Neural cell (in vitro differentiated cells): ENCODE data around the gene TMCO4. TPM values are rescaled to one million over a fixed set of nuclear protein-coding genes. Genes with fewer than 3 reads are reported as not detected.

Experiments used
- H2AFZ ChIP-seq: fragments of 200-600, 300-800 bp; sonication (generic), shearing (Covaris generic); 2 replicates; pipeline ENCODE4 v1.6.0; 2014; ENCODE audit warnings: low read depth, mild to moderate bottlenecking, antibody characterized with exemption, low read length, moderate library complexity
- H3F3A ChIP-seq: fragments of 200-600 bp; shearing (Covaris generic); 2 replicates; pipeline ENCODE4 v1.6.1; 2016; ENCODE audit warnings: mild to moderate bottlenecking, moderate library complexity, mixed read lengths, antibody characterized with exemption, low read length; ENCODE audit not compliant: insufficient read depth, poor library complexity, severe bottlenecking
- H3K27ac ChIP-seq: fragments of 200-600, 300-800 bp; sonication (generic), shearing (Covaris generic); 2 replicates; pipeline ENCODE4 v1.5.1; 2014; ENCODE audit warnings: mild to moderate bottlenecking, low read length, moderate library complexity
- H3K27me3 ChIP-seq: fragments of 300-800, 200-600 bp; sonication (generic), shearing (Covaris generic); 2 replicates; pipeline ENCODE4 v1.6.0; 2014; ENCODE audit warnings: mild to moderate bottlenecking, low read depth, low read length, moderate library complexity; ENCODE audit not compliant: insufficient read depth
- H3K36me3 ChIP-seq: fragments of 300-800, 200-600 bp; sonication (generic), shearing (Covaris generic); 2 replicates; pipeline ENCODE4 v1.5.1; 2014; ENCODE audit warnings: mild to moderate bottlenecking, antibody characterized with exemption, low read length, moderate library complexity; ENCODE audit not compliant: insufficient read depth
- H3K4me2 ChIP-seq: fragments of 300-800, 200-600 bp; sonication (generic), shearing (Covaris generic); 2 replicates; pipeline ENCODE4 v1.6.0; 2014; ENCODE audit warnings: mild to moderate bottlenecking, low read length
- H3K4me3 ChIP-seq: fragments of 300-800, 200-600 bp; sonication (generic), shearing (Covaris generic); 2 replicates; pipeline ENCODE4 v1.5.1; 2014; ENCODE audit warnings: mild to moderate bottlenecking, low read length, moderate library complexity
- H3K79me2 ChIP-seq: fragments of 200-600 bp; shearing (Covaris generic); replicated peaks from 2 replicates; pipeline ENCODE4 v1.6.0; 2014; ENCODE audit warnings: mild to moderate bottlenecking, low read length, moderate library complexity; ENCODE audit not compliant: insufficient read depth
- H3K9ac ChIP-seq: fragments of 300-800, 200-600 bp; sonication (generic), shearing (Covaris generic); 2 replicates; pipeline ENCODE4 v1.6.1; 2016; ENCODE audit warnings: mild to moderate bottlenecking, low read length, mixed read lengths
- H3K9me2 ChIP-seq: fragments of 200-600 bp; shearing (Covaris generic); 2 replicates; pipeline ENCODE4 v1.6.1; 2016; ENCODE audit warnings: mild to moderate bottlenecking, low read length, mixed read lengths; ENCODE audit not compliant: insufficient read depth
- H3K9me3 ChIP-seq: fragments of 200-600, 300-800 bp; sonication (generic), shearing (Covaris generic); 2 replicates; pipeline ENCODE4 v1.6.1; 2016; ENCODE audit warnings: mild to moderate bottlenecking, mixed run types, low read length, moderate library complexity, mixed read lengths
- H4K20me1 ChIP-seq: fragments of 200-600 bp; shearing (Covaris generic); 2 replicates; pipeline ENCODE4 v1.6.1; 2016; ENCODE audit warnings: mild to moderate bottlenecking, mixed run types; ENCODE audit not compliant: insufficient read depth
- CTCF ChIP-seq: fragments of 450-650 bp; IDR thresholded peaks from 2 replicates; pipeline ENCODE4 v1.5.1; 2014; ENCODE audit warnings: antibody characterized with exemption, mild to moderate bottlenecking, moderate library complexity; ENCODE audit not compliant: poor library complexity, severe bottlenecking
- EP300 ChIP-seq: fragments of 450-650 bp; conservative IDR thresholded peaks from 2 replicates; pipeline ENCODE4 v1.6.1; 2014; ENCODE audit warnings: antibody characterized with exemption, mild to moderate bottlenecking, moderate library complexity; ENCODE audit not compliant: poor library complexity, severe bottlenecking
- EZH2 ChIP-seq: fragments of 200-600, 300-800 bp; shearing (Covaris generic), sonication (generic); IDR thresholded peaks from 2 replicates; pipeline ENCODE4 v1.6.1; 2014; ENCODE audit warnings: antibody characterized with exemption, low read length, borderline replicate concordance, mild to moderate bottlenecking; ENCODE audit not compliant: insufficient read depth, poor library complexity, severe bottlenecking
- MXI1 ChIP-seq: fragments of 450-650 bp; conservative IDR thresholded peaks from 2 replicates; pipeline ENCODE4 v1.6.1; 2014; ENCODE audit warnings: antibody characterized with exemption, mild to moderate bottlenecking; ENCODE audit not compliant: poor library complexity, severe bottlenecking
- POLR2AphosphoS5 ChIP-seq: IDR thresholded peaks from 2 replicates; pipeline ENCODE4 v1.6.1; 2012
- RAD21 ChIP-seq: fragments of 450-650 bp; conservative IDR thresholded peaks from 2 replicates; pipeline ENCODE4 v1.6.1; 2014; ENCODE audit warnings: antibody characterized with exemption, mild to moderate bottlenecking, moderate library complexity
- REST ChIP-seq: IDR thresholded peaks from 2 replicates; pipeline ENCODE4 v1.6.1; 2012; ENCODE audit warnings: borderline replicate concordance
- SMC3 ChIP-seq: fragments of 450-650 bp; conservative IDR thresholded peaks from 2 replicates; pipeline ENCODE4 v1.6.1; 2014; ENCODE audit warnings: antibody characterized with exemption, mild to moderate bottlenecking, moderate library complexity; ENCODE audit not compliant: poor library complexity
- TAF1 ChIP-seq: IDR thresholded peaks from 2 replicates; pipeline ENCODE4 v1.6.1; 2012; ENCODE audit warnings: low read depth
- polyA plus RNA-seq: library from polyadenylated mRNA; depleted of rRNA; stranded (reverse); fragments of >200 nt; gene quantifications from 2 replicates; pipeline ENCODE4 v1.2.3, GENCODE V29; 2014

TMCO4 gene
- polyA plus RNA-seq, 1 donor from 2014 or later, result not detected

GRCh38 chr1:19814244-19814661 lies 14.5 kb upstream of the TMCO4 start:
- H3K9me2 ChIP-seq, result no peaks in the 10 kb centered on the region
- no peaks in the 10 kb centered on the region for H3K36me3 ChIP-seq
- H4K20me1 ChIP-seq, result no peaks in the 10 kb centered on the region
- H3K9ac ChIP-seq, result no peak overlapping the region
- TF ChIP-seq MXI1, result no peak
- TF ChIP-seq EZH2, result no peak
- no peak for TF ChIP-seq RAD21
- no peak for TF ChIP-seq CTCF
- H3K79me2 ChIP-seq, result no peaks in the 10 kb centered on the region
- no peak overlapping the region for H3K4me2 ChIP-seq
- H3F3A ChIP-seq, result no peaks in the 10 kb centered on the region
- H3K27me3 ChIP-seq, result no peaks in the 10 kb centered on the region
- no peak overlapping the region for H3K4me3 ChIP-seq
- no peak overlapping the region for H2AFZ ChIP-seq
- no peaks in the 10 kb centered on the region for H3K9me3 ChIP-seq
- H3K27ac ChIP-seq, result no peak overlapping the region

- Histone ChIP-seq H3K27me3 (no peaks in the 10 kb centered on the region), H3F3A (no peaks in the 10 kb centered on the region), H3K79me2 (no peaks in the 10 kb centered on the region), H3K4me3 (no peak overlapping the region), H3K4me2 (no peak overlapping the region), H3K9me3 (no peaks in the 10 kb centered on the region), H3K9ac (no peak overlapping the region), H3K27ac (no peak overlapping the region), H2AFZ (no peak overlapping the region), H3K9me2 (no peaks in the 10 kb centered on the region), H4K20me1 (no peaks in the 10 kb centered on the region), H3K36me3 (no peaks in the 10 kb centered on the region)
- TF ChIP-seq POLR2AphosphoS5 (no peak), MXI1 (no peak), REST (no peak), TAF1 (no peak)
Measured at GRCh38 chr1:19813643-19813960, 13.9 kb upstream of the TMCO4 start.

GRCh38 chr1:19812875-19813642 lies 13.3 kb upstream of the TMCO4 start:
- no peak overlapping the region for H3K9ac ChIP-seq
- no peak overlapping the region for H3K27ac ChIP-seq
- TF ChIP-seq EZH2, result no peak
- TF ChIP-seq POLR2AphosphoS5, result no peak
- TF ChIP-seq REST, result no peak
- no peak for TF ChIP-seq EP300
- no peak for TF ChIP-seq TAF1
- no peak for TF ChIP-seq CTCF
- no peak for TF ChIP-seq RAD21
- no peak for TF ChIP-seq MXI1
- TF ChIP-seq SMC3, result no peak
- H3K4me2 ChIP-seq, result no peak overlapping the region
- H3K4me3 ChIP-seq, result no peak overlapping the region
- H3F3A ChIP-seq, result no peaks in the 10 kb centered on the region
- H2AFZ ChIP-seq, result no peak overlapping the region
- H3K27me3 ChIP-seq, result no peaks in the 10 kb centered on the region
- no peaks in the 10 kb centered on the region for H3K9me3 ChIP-seq
- H3K79me2 ChIP-seq, result no peaks in the 10 kb centered on the region
- no peaks in the 10 kb centered on the region for H3K9me2 ChIP-seq
- H3K36me3 ChIP-seq, result no peaks in the 10 kb centered on the region
- H4K20me1 ChIP-seq, result no peaks in the 10 kb centered on the region
